HepG2 (cell line): Measurements from ENCODE around the gene ACP2. TPM values are rescaled to one million over a fixed set of nuclear protein-coding genes. Genes with fewer than 3 reads are reported as not detected.

Experiments used
- AHR ChIP-seq: IDR thresholded peaks from 2 replicates; pipeline ENCODE4 v1.6.1; 2018; ENCODE audit warnings: missing genetic modification reagents, missing compliant biosample characterization
- CENPBD1 ChIP-seq: sonication (generic); formaldehyde crosslinking; IDR thresholded peaks from 2 replicates; pipeline ENCODE4 v1.8.0; 2022; ENCODE audit warnings: missing genetic modification reagents, low read depth, mild to moderate bottlenecking, borderline replicate concordance
- FOXJ3 ChIP-seq: sonication (generic); formaldehyde crosslinking; IDR thresholded peaks from 2 replicates; pipeline ENCODE4 v1.4.0; 2020; ENCODE audit warnings: missing genetic modification reagents, mild to moderate bottlenecking, borderline replicate concordance
- FOXP1 ChIP-seq, 2 experiments: fragments of 450-650 bp in 1 of 2; IDR thresholded peaks; 2 replicates each; pipeline ENCODE4 v1.6.1; 2017 to 2018; ENCODE audit warnings: antibody characterized with exemption in 1 of 2
- GPN1 ChIP-seq: sonication (generic); formaldehyde crosslinking; IDR thresholded peaks from 2 replicates; pipeline ENCODE4 v1.5.1; 2020; ENCODE audit warnings: missing genetic modification reagents, borderline replicate concordance
- HNF1B ChIP-seq: sonication (generic); formaldehyde crosslinking; IDR thresholded peaks from 2 replicates; pipeline ENCODE4 v1.5.1; 2020; ENCODE audit warnings: mild to moderate bottlenecking, moderate library complexity, missing genetic modification reagents
- ISL2 ChIP-seq: sonication (generic); formaldehyde crosslinking; IDR thresholded peaks from 2 replicates; pipeline ENCODE4 v1.5.0; 2020; ENCODE audit warnings: missing genetic modification reagents
- MATR3 ChIP-seq: sonication (generic); formaldehyde crosslinking; IDR thresholded peaks from 2 replicates; pipeline ENCODE4 v1.4.0; 2020; ENCODE audit warnings: missing genetic modification reagents
- PATZ1 ChIP-seq: sonication (generic); formaldehyde crosslinking; IDR thresholded peaks from 2 replicates; pipeline ENCODE4 v1.4.0; 2020; ENCODE audit warnings: missing genetic modification reagents
- PHF20 ChIP-seq: sonication (generic); formaldehyde crosslinking; IDR thresholded peaks from 2 replicates; pipeline ENCODE4 v1.5.0; 2020; ENCODE audit warnings: mild to moderate bottlenecking, missing genetic modification reagents
- PHF8 ChIP-seq: sonication (generic); formaldehyde crosslinking; IDR thresholded peaks from 2 replicates; pipeline ENCODE4 v1.5.0; 2020; ENCODE audit warnings: missing genetic modification reagents
- POGZ ChIP-seq: sonication (generic); formaldehyde crosslinking; IDR thresholded peaks from 2 replicates; pipeline ENCODE4 v1.4.0; 2020; ENCODE audit warnings: mild to moderate bottlenecking, missing genetic modification reagents
- RFX5 ChIP-seq: IDR thresholded peaks from 2 replicates; pipeline ENCODE4 v1.6.1; 2011; ENCODE audit warnings: low read depth, low read length, improper control_type of control experiment
- SNAPC2 ChIP-seq: sonication (generic); formaldehyde crosslinking; IDR thresholded peaks from 2 replicates; pipeline ENCODE4 v1.8.1; 2022; ENCODE audit warnings: mild to moderate bottlenecking, missing genetic modification reagents
- TIGD3 ChIP-seq: sonication (generic); formaldehyde crosslinking; IDR thresholded peaks from 2 replicates; pipeline ENCODE4 v1.5.1; 2020; ENCODE audit warnings: mild to moderate bottlenecking, missing genetic modification reagents, borderline replicate concordance
- ZBTB25 ChIP-seq: IDR thresholded peaks from 2 replicates; pipeline ENCODE4 v1.6.1; 2018; ENCODE audit warnings: missing genetic modification reagents
- ZNF772 ChIP-seq: sonication (generic); formaldehyde crosslinking; IDR thresholded peaks from 2 replicates; pipeline ENCODE4 v1.5.0; 2020; ENCODE audit warnings: mild to moderate bottlenecking, missing genetic modification reagents
- polyA plus RNA-seq, 8 experiments: library from polyadenylated mRNA; depleted of rRNA in 3 of 8; stranded (reverse) in 7 of 8; unstranded in 1 of 8; fragments of >200 nt; fragmentation: Illumina TruSeq in 4 of 8; extraction: Trizol in 4 of 8; gene quantifications; 2 replicates each; pipeline versions ENCODE4 v1.2.1 to v1.2.3, GENCODE V29; 2011 to 2016; ENCODE audit warnings: low read depth in 4 of 8, missing spikeins in 1 of 8, mixed read lengths in 1 of 8; ENCODE audit not compliant: insufficient read depth in 1 of 8
- total RNA-seq, 5 experiments: library from RNA; depleted of rRNA; stranded (reverse); fragments of >200 nt; fragmentation: Illumina TruSeq; extraction: Trizol; gene quantifications; 2 replicates each; pipeline ENCODE4 v1.2.3, GENCODE V29; 2016; ENCODE audit warnings: low read depth in 1 of 5
- TF ChIP-seq, protein P1 (sequence below): sonication (generic); formaldehyde crosslinking; IDR thresholded peaks from 2 replicates; pipeline ENCODE4 v1.8.0; 2022; ENCODE audit warnings: missing genetic modification reagents, mild to moderate bottlenecking, borderline replicate concordance
- TF ChIP-seq, protein P2 (sequence below): sonication (generic); formaldehyde crosslinking; IDR thresholded peaks from 2 replicates; pipeline ENCODE4 v1.8.0; 2022; ENCODE audit warnings: mild to moderate bottlenecking, missing genetic modification reagents; ENCODE audit not compliant: insufficient replicate concordance

Gene ACP2
- total and polyA plus RNA-seq, 2 of the 13 experiments (the other 11 are each of a cell fraction or from before 2014, with no cell fraction given): 17.7 to 20.2 TPM

GRCh38 chr11:47248664-47249377, at the start of gene ACP2 (continued):
- TF ChIP-seq POGZ (peak; percentile 93), PATZ1 (CRISPR knock-in tag) (peak; percentile 75; the same call in 1 of the 2 replicates), FOXJ3 (CRISPR knock-in tag) (peak; percentile 30; the same call in 1 of the 2 replicates), MATR3 (CRISPR knock-in tag) (no peak), PHF8 (CRISPR knock-in tag) (peak; percentile 93), ISL2 (CRISPR knock-in tag) (peak; percentile 87), TIGD3 (no peak), SNAPC2 (CRISPR knock-in tag) (peak; percentile 88; the same call in 1 of the 2 replicates), GPN1 (CRISPR knock-in tag) (peak; percentile 43; the same call in 1 of the 2 replicates), CENPBD1 (CRISPR knock-in tag) (no peak), ZNF772 (CRISPR knock-in tag) (peak; percentile 66), HNF1B (CRISPR knock-in tag) (peak; percentile 49; the same call in 1 of the 2 replicates), ZBTB25 (CRISPR knock-in tag) (peak; percentile 94), AHR (CRISPR knock-in tag) (peak; percentile 94; the same call in 1 of the 2 replicates), FOXP1 (IDR thresholded peaks at IDR 0.05) (no peak), FOXP1 (CRISPR knock-in tag; IDR thresholded peaks at IDR 0.05) (no peak; the same call in 1 of the 2 replicates), PHF20 (peak; percentile 86), RFX5 (no peak)
- TF ChIP-seq, protein P1, sequence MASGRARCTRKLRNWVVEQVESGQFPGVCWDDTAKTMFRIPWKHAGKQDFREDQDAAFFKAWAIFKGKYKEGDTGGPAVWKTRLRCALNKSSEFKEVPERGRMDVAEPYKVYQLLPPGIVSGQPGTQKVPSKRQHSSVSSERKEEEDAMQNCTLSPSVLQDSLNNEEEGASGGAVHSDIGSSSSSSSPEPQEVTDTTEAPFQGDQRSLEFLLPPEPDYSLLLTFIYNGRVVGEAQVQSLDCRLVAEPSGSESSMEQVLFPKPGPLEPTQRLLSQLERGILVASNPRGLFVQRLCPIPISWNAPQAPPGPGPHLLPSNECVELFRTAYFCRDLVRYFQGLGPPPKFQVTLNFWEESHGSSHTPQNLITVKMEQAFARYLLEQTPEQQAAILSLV (CRISPR knock-in tag): peak; percentile 88; the same call in 1 of the 2 replicates
- TF ChIP-seq, protein P2, sequence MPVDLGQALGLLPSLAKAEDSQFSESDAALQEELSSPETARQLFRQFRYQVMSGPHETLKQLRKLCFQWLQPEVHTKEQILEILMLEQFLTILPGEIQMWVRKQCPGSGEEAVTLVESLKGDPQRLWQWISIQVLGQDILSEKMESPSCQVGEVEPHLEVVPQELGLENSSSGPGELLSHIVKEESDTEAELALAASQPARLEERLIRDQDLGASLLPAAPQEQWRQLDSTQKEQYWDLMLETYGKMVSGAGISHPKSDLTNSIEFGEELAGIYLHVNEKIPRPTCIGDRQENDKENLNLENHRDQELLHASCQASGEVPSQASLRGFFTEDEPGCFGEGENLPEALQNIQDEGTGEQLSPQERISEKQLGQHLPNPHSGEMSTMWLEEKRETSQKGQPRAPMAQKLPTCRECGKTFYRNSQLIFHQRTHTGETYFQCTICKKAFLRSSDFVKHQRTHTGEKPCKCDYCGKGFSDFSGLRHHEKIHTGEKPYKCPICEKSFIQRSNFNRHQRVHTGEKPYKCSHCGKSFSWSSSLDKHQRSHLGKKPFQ (CRISPR knock-in tag): peak; percentile 97
